VCaP (cell line): ENCODE data around the gene KCNK3.
A peak's percentile ranks its signal among the peaks of the same experiment; 100 is the strongest.

ENCODE experiments used
- H3K27ac ChIP-seq: fragments of 450-650 bp; 2 replicates; pipeline ENCODE4 v1.5.1; 2017
- CTCF ChIP-seq: fragments of 450-650 bp; conservative IDR thresholded peaks from 2 replicates; pipeline ENCODE4 v1.5.1; 2017; ENCODE audit warnings: mild to moderate bottlenecking, moderate library complexity

Gene KCNK3

GRCh38 chr2:26692279-26692896, at the start of gene KCNK3:
Gene KCNK3 (plus strand): TSS chr2:26692722. CDS start chr2:26692876, 154 bp downstream.
- no peak for TF ChIP-seq CTCF
- H3K27ac ChIP-seq, result peak within 1 kb of the TSS; percentile 99

GRCh38 chr2:26644188-26644835, 48.2 kb upstream of the KCNK3 start:
- TF ChIP-seq CTCF, result no peak
- H3K27ac ChIP-seq, result peak overlapping the region; percentile 13; the same call in 1 of the 2 replicates

- H3K27ac ChIP-seq, result no peak overlapping the region
- no peak for TF ChIP-seq CTCF
These were observed 46.8 kb upstream of the KCNK3 start for GRCh38 chr2:26645762-26646161.

- no peak overlapping the region for H3K27ac ChIP-seq
These were observed 45.4 kb upstream of the KCNK3 start for GRCh38 chr2:26646986-26647672.

GRCh38 chr2:26647981-26648380, 44.5 kb upstream of the KCNK3 start:
- no peak for TF ChIP-seq CTCF
- no peak overlapping the region for H3K27ac ChIP-seq

More at GRCh38 chr2:26646986-26647672, 45.4 kb upstream of the KCNK3 start:
- no peak for TF ChIP-seq CTCF

GRCh38 chr2:26648516-26648915, 44.0 kb upstream of the KCNK3 start:
- TF ChIP-seq CTCF, result no peak
- peak overlapping the region; percentile 46; the same call in 1 of the 2 replicates for H3K27ac ChIP-seq

GRCh38 chr2:26649322-26649721, 43.2 kb upstream of the KCNK3 start:
- peak overlapping the region; percentile 46; the same call in 1 of the 2 replicates for H3K27ac ChIP-seq
- TF ChIP-seq CTCF, result no peak
